PFSK-1 (cell line): ENCODE measurements around the gene DGAT2.

Experiments used
- POLR2AphosphoS5 ChIP-seq: IDR thresholded peaks from 2 replicates; pipeline ENCODE4 v1.6.1; 2012; ENCODE audit warnings: low read depth, mild to moderate bottlenecking, control low read depth, low read length, moderate library complexity
- SIN3A ChIP-seq: IDR thresholded peaks from 2 replicates; pipeline ENCODE4 v1.6.1; 2012; ENCODE audit warnings: mild to moderate bottlenecking, low read length, moderate library complexity, borderline replicate concordance; ENCODE audit not compliant: insufficient read depth
- TF ChIP-seq, protein P1 (sequence below), 2 experiments: IDR thresholded peaks; 2 replicates each; pipeline versions ENCODE4 v1.6.1 to v1.8.0; 2011 to 2012; ENCODE audit warnings: low read depth in 2 of 2, low read length in 2 of 2, control low read depth in 1 of 2, inconsistent platforms in 1 of 2, mild to moderate bottlenecking in 1 of 2, moderate library complexity in 1 of 2; ENCODE audit not compliant: insufficient read depth in 1 of 2

DNA sequence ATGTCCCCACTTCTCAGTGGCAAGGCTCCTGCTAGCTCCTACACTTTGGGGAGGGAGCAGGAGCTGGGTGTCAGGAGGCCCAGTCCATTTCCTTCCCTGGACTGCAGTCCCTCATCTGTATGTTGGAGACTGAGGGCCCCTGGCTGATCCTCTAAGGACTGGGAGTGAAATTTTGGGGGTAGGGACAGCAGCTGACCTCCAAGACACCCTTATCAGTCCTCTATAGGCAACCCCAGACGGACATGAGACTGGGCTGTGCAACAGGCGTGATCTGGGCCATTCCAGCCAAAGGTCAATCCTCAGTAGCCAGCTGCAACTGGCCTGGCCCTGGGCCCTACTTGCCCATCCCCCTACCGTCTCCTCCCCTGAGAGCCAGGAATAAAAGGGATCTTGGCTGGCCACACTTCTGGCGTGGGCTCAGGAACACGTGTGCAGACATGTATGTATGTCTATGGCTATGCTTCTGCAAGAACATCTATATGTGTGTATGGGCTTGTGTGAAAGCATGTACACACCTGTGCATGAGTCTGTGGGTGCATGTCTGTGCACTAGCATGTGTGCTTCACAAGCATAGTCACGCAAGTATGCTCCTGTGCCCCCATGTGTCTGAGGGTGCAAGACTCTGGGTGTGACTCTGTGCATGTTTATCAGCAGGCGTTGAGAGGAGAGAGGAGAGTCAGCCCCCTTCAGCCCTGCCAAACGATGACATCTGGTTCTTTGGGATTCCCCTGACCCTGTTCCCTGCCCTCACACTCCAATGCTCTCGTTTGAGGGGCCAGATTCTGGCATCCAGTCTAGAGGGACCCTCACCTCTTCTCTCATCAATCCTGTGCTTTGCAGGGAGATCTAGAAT, 24.6 kb upstream of the DGAT2 start:
- TF ChIP-seq, protein P1, sequence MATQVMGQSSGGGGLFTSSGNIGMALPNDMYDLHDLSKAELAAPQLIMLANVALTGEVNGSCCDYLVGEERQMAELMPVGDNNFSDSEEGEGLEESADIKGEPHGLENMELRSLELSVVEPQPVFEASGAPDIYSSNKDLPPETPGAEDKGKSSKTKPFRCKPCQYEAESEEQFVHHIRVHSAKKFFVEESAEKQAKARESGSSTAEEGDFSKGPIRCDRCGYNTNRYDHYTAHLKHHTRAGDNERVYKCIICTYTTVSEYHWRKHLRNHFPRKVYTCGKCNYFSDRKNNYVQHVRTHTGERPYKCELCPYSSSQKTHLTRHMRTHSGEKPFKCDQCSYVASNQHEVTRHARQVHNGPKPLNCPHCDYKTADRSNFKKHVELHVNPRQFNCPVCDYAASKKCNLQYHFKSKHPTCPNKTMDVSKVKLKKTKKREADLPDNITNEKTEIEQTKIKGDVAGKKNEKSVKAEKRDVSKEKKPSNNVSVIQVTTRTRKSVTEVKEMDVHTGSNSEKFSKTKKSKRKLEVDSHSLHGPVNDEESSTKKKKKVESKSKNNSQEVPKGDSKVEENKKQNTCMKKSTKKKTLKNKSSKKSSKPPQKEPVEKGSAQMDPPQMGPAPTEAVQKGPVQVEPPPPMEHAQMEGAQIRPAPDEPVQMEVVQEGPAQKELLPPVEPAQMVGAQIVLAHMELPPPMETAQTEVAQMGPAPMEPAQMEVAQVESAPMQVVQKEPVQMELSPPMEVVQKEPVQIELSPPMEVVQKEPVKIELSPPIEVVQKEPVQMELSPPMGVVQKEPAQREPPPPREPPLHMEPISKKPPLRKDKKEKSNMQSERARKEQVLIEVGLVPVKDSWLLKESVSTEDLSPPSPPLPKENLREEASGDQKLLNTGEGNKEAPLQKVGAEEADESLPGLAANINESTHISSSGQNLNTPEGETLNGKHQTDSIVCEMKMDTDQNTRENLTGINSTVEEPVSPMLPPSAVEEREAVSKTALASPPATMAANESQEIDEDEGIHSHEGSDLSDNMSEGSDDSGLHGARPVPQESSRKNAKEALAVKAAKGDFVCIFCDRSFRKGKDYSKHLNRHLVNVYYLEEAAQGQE (IDR thresholded peaks at IDR 0.05; ENCODE audit: insufficient read depth in 1 of 2, low read depth in 2 of 2, low read length in 2 of 2): no peak
- no peak for TF ChIP-seq POLR2AphosphoS5
- TF ChIP-seq SIN3A: no peak
